ENCODE results near the gene ATP6V0D1. TPM values are rescaled to one million over a fixed set of nuclear protein-coding genes. Genes with fewer than 3 reads are reported as not detected.

ATP6V0D1 gene
- polyA plus RNA-seq, 4 donors: 98.8 to 158 (median 137) TPM

DNA sequence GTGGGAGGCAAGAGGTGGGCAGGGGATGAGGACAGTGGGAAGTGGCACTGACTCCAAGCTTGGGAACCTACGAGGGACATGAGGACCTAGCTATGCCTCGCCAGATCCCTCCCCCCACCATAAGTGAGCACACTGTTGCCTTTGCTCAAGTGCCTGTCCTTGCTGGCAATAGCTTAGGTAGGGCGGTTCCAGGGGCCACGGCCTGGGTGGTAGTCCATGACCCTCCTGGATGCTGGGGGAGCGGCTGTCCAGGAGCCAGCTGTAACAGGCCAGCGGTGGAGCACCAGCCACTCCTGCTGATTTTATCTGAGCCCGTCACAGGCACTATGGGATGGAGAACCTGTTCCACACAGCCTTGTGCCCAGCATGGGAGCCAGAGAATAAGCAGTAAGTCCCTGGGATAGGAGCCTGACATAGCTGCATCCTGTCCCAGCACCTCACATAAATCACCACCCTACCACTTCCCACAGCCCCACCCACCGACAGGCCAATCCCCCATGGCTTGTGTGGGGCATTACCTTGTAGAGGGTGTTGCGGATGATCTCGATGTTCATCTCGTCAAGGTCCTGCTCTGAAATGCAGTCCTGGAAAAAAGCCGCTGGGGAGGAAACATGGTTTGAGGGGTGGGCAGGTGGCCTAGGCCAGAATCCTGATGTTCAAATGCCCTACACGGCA is 38.2 kb downstream of the ATP6V0D1 start:
- 87 to 94% (median 91%) methylated on average over 13 of the region's 13 CpGs for WGBS, 3 donors
- H3K27ac ChIP-seq (ENCODE audit: low read depth in 1 of 3, low read length in 2 of 3): no peak overlapping the region
- H3K9me3 ChIP-seq (ENCODE audit: control insufficient read depth in 2 of 2, insufficient read depth in 1 of 2, low read depth in 1 of 2, low read length in 1 of 2): no peaks in the 10 kb centered on the region
- no peak overlapping the region for H3K4me3 ChIP-seq (ENCODE audit: low read depth in 1 of 3, low read length in 3 of 3)
- peaks cover 14 to 99% (median 15%) of the 10 kb centered on the region in 3 donors for H3K36me3 ChIP-seq (ENCODE audit: control insufficient read depth in 3 of 3, insufficient read depth in 2 of 3, low read depth in 1 of 3, low read length in 3 of 3)
- peaks cover 8 to 28% (median 23%) of the 10 kb centered on the region in 3 donors for H3K4me1 ChIP-seq (ENCODE audit: control insufficient read depth in 3 of 3, insufficient read depth in 2 of 3, low read depth in 1 of 3, low read length in 2 of 3)
- no peak for DNase-seq
- no peaks in the 10 kb centered on the region for H3K27me3 ChIP-seq (ENCODE audit: control insufficient read depth in 3 of 3, insufficient read depth in 3 of 3, low read length in 3 of 3)
- no peak for FAIRE-seq

DNA sequence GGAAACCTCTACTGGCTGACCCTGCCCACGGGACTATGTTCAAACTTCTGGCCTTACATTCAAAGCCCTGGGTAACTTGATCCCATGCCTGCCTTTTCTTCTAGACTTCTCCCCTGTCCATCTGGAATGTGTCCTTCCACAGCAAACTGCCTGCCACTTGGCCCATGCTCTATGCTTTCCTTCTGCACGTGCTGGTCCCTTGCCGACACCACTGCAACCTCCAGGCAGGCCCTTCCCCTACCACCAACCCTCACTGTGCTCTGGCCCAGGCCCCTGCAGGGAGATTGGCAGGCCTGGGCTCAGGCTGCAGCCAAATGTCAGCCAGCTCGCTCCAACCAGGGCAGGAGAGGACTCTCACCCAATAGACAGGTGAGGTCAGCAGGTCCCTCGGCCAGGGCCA is 39.0 kb downstream of the ATP6V0D1 start:
- H3K4me1 ChIP-seq (ENCODE audit: control insufficient read depth in 3 of 3, insufficient read depth in 2 of 3, low read depth in 1 of 3, low read length in 2 of 3): peaks cover 2 to 20% (median 17%) of the 10 kb centered on the region in 3 donors
- DNase-seq: no peak
- peaks cover 14 to 99% (median 15%) of the 10 kb centered on the region in 3 donors for H3K36me3 ChIP-seq (ENCODE audit: control insufficient read depth in 3 of 3, insufficient read depth in 2 of 3, low read depth in 1 of 3, low read length in 3 of 3)
- WGBS, 3 donors: 55 to 70% (median 69%) methylated on average over 5 of the region's 5 CpGs
- no peak overlapping the region for H3K4me3 ChIP-seq (ENCODE audit: low read depth in 1 of 3, low read length in 3 of 3)
- no peaks in the 10 kb centered on the region for H3K27me3 ChIP-seq (ENCODE audit: control insufficient read depth in 3 of 3, insufficient read depth in 3 of 3, low read length in 3 of 3)
- no peak for FAIRE-seq
- H3K9me3 ChIP-seq (ENCODE audit: control insufficient read depth in 2 of 2, insufficient read depth in 1 of 2, low read depth in 1 of 2, low read length in 1 of 2): no peaks in the 10 kb centered on the region
- H3K27ac ChIP-seq (ENCODE audit: low read depth in 1 of 3, low read length in 2 of 3): peak overlapping the region; percentile 14 to 91 (median 75)

DNA sequence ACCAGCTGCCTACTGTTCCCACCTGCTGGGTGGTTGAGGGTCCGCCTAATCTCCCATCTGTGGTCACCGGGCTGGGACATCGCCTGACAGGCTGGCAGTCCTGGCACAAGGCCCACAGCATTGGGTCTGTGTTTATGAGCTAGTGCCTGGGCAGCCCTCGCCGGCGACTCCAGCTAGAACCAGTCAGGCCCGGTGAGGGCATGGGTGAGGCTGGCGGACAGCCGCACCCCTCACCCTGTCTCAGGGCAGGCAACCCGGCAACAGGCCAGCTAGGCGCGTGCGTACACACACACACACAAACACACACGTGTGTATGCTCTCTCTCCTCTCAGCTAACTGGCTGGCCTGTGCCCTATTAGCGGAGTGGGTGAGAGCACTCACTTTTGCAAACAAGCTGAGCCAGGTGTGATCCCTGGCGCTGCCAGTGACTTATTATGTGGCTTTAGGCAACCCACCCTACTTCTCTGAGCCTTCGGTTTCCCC is 39.6 kb downstream of the ATP6V0D1 start:
- FAIRE-seq (no peak), DNase-seq (peak in 1 of 2 donors; percentile 95)
- Histone ChIP-seq H3K4me3 (ENCODE audit: low read depth in 1 of 3, low read length in 3 of 3) (no peak overlapping the region), H3K27ac (ENCODE audit: low read depth in 1 of 3, low read length in 2 of 3) (peak overlapping the region; percentile 14 to 91 (median 75)), H3K9me3 (ENCODE audit: control insufficient read depth in 2 of 2, insufficient read depth in 1 of 2, low read depth in 1 of 2, low read length in 1 of 2) (no peaks in the 10 kb centered on the region), H3K4me1 (ENCODE audit: control insufficient read depth in 3 of 3, insufficient read depth in 2 of 3, low read depth in 1 of 3, low read length in 2 of 3) (peaks cover 0 to 14% (median 11%) of the 10 kb centered on the region in 3 donors), H3K36me3 (ENCODE audit: control insufficient read depth in 3 of 3, insufficient read depth in 2 of 3, low read depth in 1 of 3, low read length in 3 of 3) (peaks cover 14 to 99% (median 15%) of the 10 kb centered on the region in 3 donors), H3K27me3 (ENCODE audit: control insufficient read depth in 3 of 3, insufficient read depth in 3 of 3, low read length in 3 of 3) (no peaks in the 10 kb centered on the region)
- 14 to 60% (median 39%) methylated on average over 17 of the region's 17 CpGs for WGBS, 3 donors

GRCh38 chr16:67438824-67439393 is 42.0 kb downstream of the ATP6V0D1 start:
- Histone ChIP-seq H3K9me3 (ENCODE audit: control insufficient read depth in 2 of 2, insufficient read depth in 1 of 2, low read depth in 1 of 2, low read length in 1 of 2) (no peaks in the 10 kb centered on the region), H3K27ac (ENCODE audit: low read depth in 1 of 3, low read length in 2 of 3) (no peak overlapping the region), H3K36me3 (ENCODE audit: control insufficient read depth in 3 of 3, insufficient read depth in 2 of 3, low read depth in 1 of 3, low read length in 3 of 3) (peaks cover 13 to 89% (median 18%) of the 10 kb centered on the region in 3 donors), H3K4me1 (ENCODE audit: control insufficient read depth in 3 of 3, insufficient read depth in 2 of 3, low read depth in 1 of 3, low read length in 2 of 3) (peaks cover 0 to 6% (median 0%) of the 10 kb centered on the region in 3 donors), H3K4me3 (ENCODE audit: low read depth in 1 of 3, low read length in 3 of 3) (no peak overlapping the region), H3K27me3 (ENCODE audit: control insufficient read depth in 3 of 3, insufficient read depth in 3 of 3, low read length in 3 of 3) (no peaks in the 10 kb centered on the region)
- FAIRE-seq: no peak
- no peak for DNase-seq
- 93 to 96% (median 96%) methylated on average over 19 of the region's 19 CpGs for WGBS, 3 donors

DNA sequence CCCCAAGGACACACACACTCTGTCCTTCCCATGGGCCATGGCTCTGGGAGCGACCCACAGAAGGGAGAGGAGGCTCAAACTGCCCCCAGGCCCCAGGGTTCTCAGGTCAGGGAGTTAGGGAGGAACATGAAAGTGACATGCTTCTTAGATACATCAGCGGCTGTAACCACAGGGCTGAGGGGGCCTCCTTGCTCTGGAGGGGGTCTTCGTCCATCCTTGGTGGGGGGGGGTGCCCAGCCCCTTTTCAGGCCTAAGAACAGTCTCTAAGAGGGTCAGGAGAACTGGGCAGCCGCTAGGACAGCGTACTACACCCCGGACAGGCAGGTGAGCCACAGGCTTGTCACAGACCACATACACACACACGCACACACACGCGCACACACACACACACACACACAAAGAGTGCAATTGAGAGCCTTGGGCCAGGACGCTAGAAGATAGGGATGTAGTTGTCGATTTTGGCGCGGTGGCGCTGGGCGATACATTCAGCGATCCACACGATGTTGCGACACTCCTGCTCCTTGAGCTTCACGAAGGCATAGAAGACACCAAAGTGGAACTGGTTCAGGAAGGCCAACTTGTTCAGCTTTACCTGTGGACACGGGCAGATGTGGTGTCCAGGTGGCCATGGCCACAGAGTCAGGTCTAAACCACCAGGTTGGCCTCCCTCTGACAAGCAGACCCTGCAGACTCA is 42.7 kb downstream of the ATP6V0D1 start:
- FAIRE-seq (no peak), DNase-seq (no peak)
- Histone ChIP-seq H3K27ac (ENCODE audit: low read depth in 1 of 3, low read length in 2 of 3) (no peak overlapping the region), H3K4me1 (ENCODE audit: control insufficient read depth in 3 of 3, insufficient read depth in 2 of 3, low read depth in 1 of 3, low read length in 2 of 3) (peaks cover 0 to 6% (median 0%) of the 10 kb centered on the region in 3 donors), H3K36me3 (ENCODE audit: control insufficient read depth in 3 of 3, insufficient read depth in 2 of 3, low read depth in 1 of 3, low read length in 3 of 3) (peaks cover 13 to 84% (median 18%) of the 10 kb centered on the region in 3 donors), H3K27me3 (ENCODE audit: control insufficient read depth in 3 of 3, insufficient read depth in 3 of 3, low read length in 3 of 3) (no peaks in the 10 kb centered on the region), H3K9me3 (ENCODE audit: control insufficient read depth in 2 of 2, insufficient read depth in 1 of 2, low read depth in 1 of 2, low read length in 1 of 2) (no peaks in the 10 kb centered on the region), H3K4me3 (ENCODE audit: low read depth in 1 of 3, low read length in 3 of 3) (no peak overlapping the region)
- WGBS, 3 donors: 92 to 95% (median 93%) methylated on average over 20 of the region's 20 CpGs

- Histone ChIP-seq H3K4me1 (ENCODE audit: control insufficient read depth in 3 of 3, insufficient read depth in 2 of 3, low read depth in 1 of 3, low read length in 2 of 3) (peaks cover 0 to 5% (median 0%) of the 10 kb centered on the region in 3 donors), H3K27me3 (ENCODE audit: control insufficient read depth in 3 of 3, insufficient read depth in 3 of 3, low read length in 3 of 3) (no peaks in the 10 kb centered on the region), H3K9me3 (ENCODE audit: control insufficient read depth in 2 of 2, insufficient read depth in 1 of 2, low read depth in 1 of 2, low read length in 1 of 2) (no peaks in the 10 kb centered on the region), H3K27ac (ENCODE audit: low read depth in 1 of 3, low read length in 2 of 3) (no peak overlapping the region), H3K36me3 (ENCODE audit: control insufficient read depth in 3 of 3, insufficient read depth in 2 of 3, low read depth in 1 of 3, low read length in 3 of 3) (peaks cover 13 to 82% (median 18%) of the 10 kb centered on the region in 3 donors), H3K4me3 (ENCODE audit: low read depth in 1 of 3, low read length in 3 of 3) (no peak overlapping the region)
- 69 to 86% (median 77%) methylated on average over 4 of the region's 4 CpGs for WGBS, 3 donors
- no peak for DNase-seq
- FAIRE-seq: no peak
These were observed 43.4 kb downstream of the ATP6V0D1 start for GRCh38 chr16:67437513-67437912.

- no peak overlapping the region for H3K4me3 ChIP-seq (ENCODE audit: low read depth in 1 of 3, low read length in 3 of 3)
- FAIRE-seq: no peak
- peaks cover 0 to 4% (median under 1%) of the 10 kb centered on the region in 3 donors for H3K4me1 ChIP-seq (ENCODE audit: control insufficient read depth in 3 of 3, insufficient read depth in 2 of 3, low read depth in 1 of 3, low read length in 2 of 3)
- H3K27me3 ChIP-seq (ENCODE audit: control insufficient read depth in 3 of 3, insufficient read depth in 3 of 3, low read length in 3 of 3): peaks cover 0 to 3% (median 0%) of the 10 kb centered on the region in 3 donors
- DNase-seq: no peak
- no peaks in the 10 kb centered on the region for H3K9me3 ChIP-seq (ENCODE audit: control insufficient read depth in 2 of 2, insufficient read depth in 1 of 2, low read depth in 1 of 2, low read length in 1 of 2)
- H3K27ac ChIP-seq (ENCODE audit: low read depth in 1 of 3, low read length in 2 of 3): no peak overlapping the region
- peaks cover 13 to 74% (median 18%) of the 10 kb centered on the region in 3 donors for H3K36me3 ChIP-seq (ENCODE audit: control insufficient read depth in 3 of 3, insufficient read depth in 2 of 3, low read depth in 1 of 3, low read length in 3 of 3)
- 94 to 96% (median 95%) methylated on average over 23 of the region's 23 CpGs for WGBS, 3 donors
These were observed 44.2 kb downstream of the ATP6V0D1 start for GRCh38 chr16:67436640-67437193.

DNA sequence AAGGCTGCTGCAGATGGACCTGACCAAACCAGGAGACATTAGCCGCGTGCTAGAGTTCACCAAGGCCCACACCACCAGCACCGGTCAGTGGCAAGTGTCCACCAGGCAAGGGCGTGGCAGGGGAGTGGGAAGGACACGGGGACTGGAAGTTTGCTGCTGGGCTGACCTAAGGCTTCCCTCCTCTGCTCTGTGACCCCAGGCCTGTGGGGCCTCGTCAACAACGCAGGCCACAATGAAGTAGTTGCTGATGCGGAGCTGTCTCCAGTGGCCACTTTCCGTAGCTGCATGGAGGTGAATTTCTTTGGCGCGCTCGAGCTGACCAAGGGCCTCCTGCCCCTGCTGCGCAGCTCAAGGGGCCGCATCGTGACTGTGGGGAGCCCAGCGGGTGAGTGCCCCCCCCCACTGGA is 45.2 kb downstream of the ATP6V0D1 start:
- FAIRE-seq (no peak), DNase-seq (no peak)
- Histone ChIP-seq H3K27me3 (ENCODE audit: control insufficient read depth in 3 of 3, insufficient read depth in 3 of 3, low read length in 3 of 3) (peaks cover 0 to 7% (median 0%) of the 10 kb centered on the region in 3 donors), H3K4me1 (ENCODE audit: control insufficient read depth in 3 of 3, insufficient read depth in 2 of 3, low read depth in 1 of 3, low read length in 2 of 3) (peaks cover 0 to 7% (median 0%) of the 10 kb centered on the region in 3 donors), H3K36me3 (ENCODE audit: control insufficient read depth in 3 of 3, insufficient read depth in 2 of 3, low read depth in 1 of 3, low read length in 3 of 3) (peaks cover 13 to 64% (median 18%) of the 10 kb centered on the region in 3 donors), H3K4me3 (ENCODE audit: low read depth in 1 of 3, low read length in 3 of 3) (no peak overlapping the region), H3K27ac (ENCODE audit: low read depth in 1 of 3, low read length in 2 of 3) (peak overlapping the region in 1 of 3 donors; percentile 36), H3K9me3 (ENCODE audit: control insufficient read depth in 2 of 2, insufficient read depth in 1 of 2, low read depth in 1 of 2, low read length in 1 of 2) (no peaks in the 10 kb centered on the region)
- WGBS, 3 donors: 92 to 97% (median 96%) methylated on average over 16 of the region's 16 CpGs

All from small intestine (tissue), 7 donors.